Memory B cell (primary cell): ENCODE data around the gene SGPP1.
"Not testable (repeated sequence)": the region's sequence is repeated elsewhere in the genome, so short reads cannot be mapped to it uniquely, and the experiment has no call there.

Experiments
- ATAC-seq: fragments of 150-1000 bp; cut with Tn5 transposase; 2 replicates; pipeline ENCODE4 v1.10.0; 2021; ENCODE audit warnings: low read depth, mild to moderate bottlenecking, moderate library complexity
- DNase-seq, 2 donors: peaks; one replicate each; pipeline ENCODE4 v3.0.0; 2022; ENCODE audit warnings: low spot score in 2 of 2
- H3K27ac Mint-ChIP-seq: one replicate; pipeline ENCODE4 v1.8.0; 2022; ENCODE audit warnings: mild to moderate bottlenecking, moderate library complexity, mixed read lengths
- H3K27me3 Mint-ChIP-seq: one replicate; pipeline ENCODE4 v1.8.0; 2022; ENCODE audit warnings: mixed read lengths
- H3K36me3 Mint-ChIP-seq: one replicate; pipeline ENCODE4 v1.8.0; 2022; ENCODE audit warnings: mild to moderate bottlenecking, mixed read lengths
- H3K4me1 Mint-ChIP-seq: one replicate; pipeline ENCODE4 v1.8.0; 2022; ENCODE audit warnings: mixed read lengths
- H3K4me3 Mint-ChIP-seq: one replicate; pipeline ENCODE4 v1.8.0; 2022; ENCODE audit warnings: mild to moderate bottlenecking, moderate library complexity, mixed read lengths
- H3K9me3 Mint-ChIP-seq: one replicate; pipeline ENCODE4 v1.8.0; 2022; ENCODE audit warnings: mixed read lengths

The SGPP1 gene

GRCh38 chr14:63709589-63709988 lies 18.3 kb downstream of the SGPP1 start:
- ATAC-seq (no peak), DNase-seq (no peak)
- H3K4me3 Mint-ChIP-seq, result no peak overlapping the region
- H3K9me3 Mint-ChIP-seq, result no peaks in the 10 kb centered on the region
- peaks cover 10% of the 10 kb centered on the region for H3K36me3 Mint-ChIP-seq
- peaks cover 40% of the 10 kb centered on the region for H3K4me1 Mint-ChIP-seq
- no peaks in the 10 kb centered on the region for H3K27me3 Mint-ChIP-seq
- no peak overlapping the region for H3K27ac Mint-ChIP-seq

GRCh38 chr14:63707216-63707615 lies 20.6 kb downstream of the SGPP1 start:
- DNase-seq (no peak), ATAC-seq (no peak)
- H3K9me3 Mint-ChIP-seq, result no peaks in the 10 kb centered on the region
- H3K27me3 Mint-ChIP-seq, result no peaks in the 10 kb centered on the region
- no peak overlapping the region for H3K4me3 Mint-ChIP-seq
- peaks cover 34% of the 10 kb centered on the region for H3K4me1 Mint-ChIP-seq
- peak overlapping the region; percentile 53 for H3K27ac Mint-ChIP-seq
- H3K36me3 Mint-ChIP-seq, result peaks cover 3% of the 10 kb centered on the region

- H3K36me3 Mint-ChIP-seq, result peaks cover 5% of the 10 kb centered on the region
- DNase-seq (no peak), ATAC-seq (peak; percentile 85)
- H3K4me3 Mint-ChIP-seq, result peak overlapping the region; percentile 63
- H3K27ac Mint-ChIP-seq, result peak overlapping the region; percentile 52
- no peaks in the 10 kb centered on the region for H3K27me3 Mint-ChIP-seq
- H3K9me3 Mint-ChIP-seq, result no peaks in the 10 kb centered on the region
- peaks cover 40% of the 10 kb centered on the region for H3K4me1 Mint-ChIP-seq
Measured at GRCh38 chr14:63705561-63706070, 22.2 kb downstream of the SGPP1 start.

- H3K9me3 Mint-ChIP-seq, DNase-seq, H3K27me3 Mint-ChIP-seq, ATAC-seq, H3K4me3 Mint-ChIP-seq: not testable (repeated sequence)
- Mint-ChIP-seq H3K27ac (peak overlapping the region; percentile 89), H3K36me3 (peaks cover 22% of the 10 kb centered on the region), H3K4me1 (peaks cover 50% of the 10 kb centered on the region)
Measured at GRCh38 chr14:63702530-63702929, 25.3 kb downstream of the SGPP1 start.

GRCh38 chr14:63701606-63702299 lies 26.1 kb downstream of the SGPP1 start:
- Mint-ChIP-seq H3K4me1 (peaks cover 51% of the 10 kb centered on the region), H3K4me3 (peak overlapping the region; percentile 68), H3K27ac (peak overlapping the region; percentile 89), H3K27me3 (no peaks in the 10 kb centered on the region), H3K36me3 (peaks cover 25% of the 10 kb centered on the region), H3K9me3 (no peaks in the 10 kb centered on the region)
- DNase-seq (no peak), ATAC-seq (no peak)

- Mint-ChIP-seq H3K27me3 (no peaks in the 10 kb centered on the region), H3K4me3 (no peak overlapping the region), H3K9me3 (no peaks in the 10 kb centered on the region), H3K4me1 (peaks cover 8% of the 10 kb centered on the region), H3K36me3 (peaks cover 20% of the 10 kb centered on the region), H3K27ac (peak overlapping the region; percentile 62)
- no peak for DNase-seq
- ATAC-seq, result peak; percentile 50
Measured at GRCh38 chr14:63692310-63693020, 35.4 kb downstream of the SGPP1 start.

- Mint-ChIP-seq H3K9me3 (no peaks in the 10 kb centered on the region), H3K27me3 (no peaks in the 10 kb centered on the region), H3K27ac (no peak overlapping the region)
Measured at GRCh38 chr14:63689132-63689531, 38.7 kb downstream of the SGPP1 start.

GRCh38 chr14:63686926-63687325 lies 40.9 kb downstream of the SGPP1 start:
- H3K27ac Mint-ChIP-seq, result peak overlapping the region; percentile 42
- ATAC-seq, result no peak
- DNase-seq, result no peak
- no peaks in the 10 kb centered on the region for H3K9me3 Mint-ChIP-seq
- peaks cover 2% of the 10 kb centered on the region for H3K4me1 Mint-ChIP-seq
- no peak overlapping the region for H3K4me3 Mint-ChIP-seq
- H3K27me3 Mint-ChIP-seq, result no peaks in the 10 kb centered on the region
- H3K36me3 Mint-ChIP-seq, result peaks cover 20% of the 10 kb centered on the region

More at GRCh38 chr14:63689132-63689531, 38.7 kb downstream of the SGPP1 start:
- peaks cover 6% of the 10 kb centered on the region for H3K4me1 Mint-ChIP-seq
- H3K4me3 Mint-ChIP-seq, result no peak overlapping the region
- ATAC-seq (no peak), DNase-seq (no peak)
- peaks cover 22% of the 10 kb centered on the region for H3K36me3 Mint-ChIP-seq

GRCh38 chr14:63685401-63685800 lies 42.5 kb downstream of the SGPP1 start:
- H3K9me3 Mint-ChIP-seq, result no peaks in the 10 kb centered on the region
- H3K27ac Mint-ChIP-seq, result no peak overlapping the region
- ATAC-seq, result no peak
- H3K36me3 Mint-ChIP-seq, result peaks cover 17% of the 10 kb centered on the region
- no peaks in the 10 kb centered on the region for H3K27me3 Mint-ChIP-seq
- H3K4me1 Mint-ChIP-seq, result no peaks in the 10 kb centered on the region
- no peak overlapping the region for H3K4me3 Mint-ChIP-seq
- no peak for DNase-seq

- Mint-ChIP-seq H3K27ac (no peak overlapping the region), H3K4me1 (no peaks in the 10 kb centered on the region), H3K4me3 (no peak overlapping the region), H3K27me3 (no peaks in the 10 kb centered on the region), H3K9me3 (no peaks in the 10 kb centered on the region), H3K36me3 (peaks cover 21% of the 10 kb centered on the region)
- ATAC-seq, result no peak
- no peak for DNase-seq
Measured at GRCh38 chr14:63682727-63683593, 44.9 kb downstream of the SGPP1 start.

- Mint-ChIP-seq H3K4me1 (no peaks in the 10 kb centered on the region), H3K4me3 (no peak overlapping the region), H3K9me3 (no peaks in the 10 kb centered on the region), H3K27ac (no peak overlapping the region), H3K27me3 (no peaks in the 10 kb centered on the region), H3K36me3 (peaks cover 23% of the 10 kb centered on the region)
- DNase-seq (no peak), ATAC-seq (no peak)
Measured at GRCh38 chr14:63678536-63678935, 49.3 kb downstream of the SGPP1 start.

- DNase-seq, result no peak
- Mint-ChIP-seq H3K9me3 (no peaks in the 10 kb centered on the region), H3K4me1 (no peaks in the 10 kb centered on the region), H3K4me3 (no peak overlapping the region), H3K36me3 (peaks cover 23% of the 10 kb centered on the region), H3K27ac (no peak overlapping the region), H3K27me3 (no peaks in the 10 kb centered on the region)
- no peak for ATAC-seq
Measured at GRCh38 chr14:63677891-63678379, 49.9 kb downstream of the SGPP1 start.

- H3K4me3 Mint-ChIP-seq, result no peak overlapping the region
- no peaks in the 10 kb centered on the region for H3K27me3 Mint-ChIP-seq
- H3K27ac Mint-ChIP-seq, result no peak overlapping the region
- DNase-seq, result no peak
- H3K4me1 Mint-ChIP-seq, result no peaks in the 10 kb centered on the region
- no peaks in the 10 kb centered on the region for H3K9me3 Mint-ChIP-seq
- H3K36me3 Mint-ChIP-seq, result peaks cover 18% of the 10 kb centered on the region
- ATAC-seq, result no peak
Measured at GRCh38 chr14:63676615-63677014, 51.2 kb downstream of the SGPP1 start.
